Stimulated activated naive CD4-positive, alpha-beta T cell treated with Interleukin-2 at 50 U/mL for 16 hours (primary cell): ENCODE results near the gene WDFY4.

ENCODE experiments used
- DNase-seq: peaks from one replicate; lab custom pipeline; 2025; lab: John Stamatoyannopoulos, UW

The WDFY4 gene

GRCh38 chr10:48710647-48711275 lies 26.1 kb downstream of the WDFY4 start:
- no peak for DNase-seq

- DNase-seq, result no peak
These were observed 27.2 kb downstream of the WDFY4 start for GRCh38 chr10:48711830-48712229.

- DNase-seq, result no peak
These were observed 29.4 kb downstream of the WDFY4 start for GRCh38 chr10:48714088-48714487.

GRCh38 chr10:48716416-48716815 lies 31.7 kb downstream of the WDFY4 start:
- DNase-seq, result no peak

GRCh38 chr10:48720611-48721010 lies 35.9 kb downstream of the WDFY4 start:
- DNase-seq, result no peak

GRCh38 chr10:48722153-48723145 lies 37.8 kb downstream of the WDFY4 start:
- DNase-seq, result no peak

GRCh38 chr10:48724127-48724526 lies 39.5 kb downstream of the WDFY4 start:
- DNase-seq, result no peak

GRCh38 chr10:48725708-48726107 lies 41.0 kb downstream of the WDFY4 start:
- no peak for DNase-seq

- no peak for DNase-seq
These were observed 43.2 kb downstream of the WDFY4 start for GRCh38 chr10:48727866-48728265.

- no peak for DNase-seq
These were observed 44.5 kb downstream of the WDFY4 start for GRCh38 chr10:48729222-48729621.

GRCh38 chr10:48729941-48730457 lies 45.3 kb downstream of the WDFY4 start:
- no peak for DNase-seq

GRCh38 chr10:48731141-48731540 lies 46.5 kb downstream of the WDFY4 start:
- DNase-seq, result no peak

- no peak for DNase-seq
These were observed 47.0 kb downstream of the WDFY4 start for GRCh38 chr10:48731654-48732053.

GRCh38 chr10:48733329-48733728 lies 48.7 kb downstream of the WDFY4 start:
- no peak for DNase-seq

GRCh38 chr10:48735836-48736390 lies 51.2 kb downstream of the WDFY4 start:
- DNase-seq, result no peak

- no peak for DNase-seq
These were observed 51.9 kb downstream of the WDFY4 start for GRCh38 chr10:48736596-48736995.

GRCh38 chr10:48737886-48738285 lies 53.2 kb downstream of the WDFY4 start:
- no peak for DNase-seq

GRCh38 chr10:48739170-48739569 lies 54.5 kb downstream of the WDFY4 start:
- DNase-seq, result no peak

GRCh38 chr10:48740015-48740707 lies 55.5 kb downstream of the WDFY4 start:
- no peak for DNase-seq

GRCh38 chr10:48740988-48741387 lies 56.3 kb downstream of the WDFY4 start:
- no peak for DNase-seq

GRCh38 chr10:48742891-48743860 lies 58.5 kb downstream of the WDFY4 start:
- no peak for DNase-seq
